MM.1S (cell line): Measurements from ENCODE around the gene B4GALT3.

Experiments used
- DNase-seq: peaks from one replicate; pipeline ENCODE4 v3.0.0-alpha.2; 2015
- H2AFZ ChIP-seq: fragments of 300-600 bp; sonication (generic); 2 replicates; pipeline ENCODE4 v1.6.0; 2016; ENCODE audit warnings: antibody characterized with exemption, low read length
- H3F3A ChIP-seq: fragments of 300-600 bp; sonication (generic); 2 replicates; pipeline ENCODE4 v1.6.1; 2016; ENCODE audit warnings: mild to moderate bottlenecking, antibody characterized with exemption, low read length, moderate library complexity, mixed read lengths; ENCODE audit not compliant: insufficient read depth
- H3K27ac ChIP-seq: fragments of 300-600 bp; sonication (generic); 2 replicates; pipeline ENCODE4 v1.5.1; 2016; ENCODE audit warnings: mild to moderate bottlenecking, low read length
- H3K27me3 ChIP-seq: fragments of 300-600 bp; sonication (generic); replicated peaks from 2 replicates; pipeline ENCODE4 v1.6.0; 2016; ENCODE audit warnings: low read length; ENCODE audit not compliant: insufficient read depth
- H3K36me3 ChIP-seq: fragments of 300-600 bp; sonication (generic); replicated peaks from 2 replicates; pipeline ENCODE4 v1.6.1; 2016; ENCODE audit warnings: mild to moderate bottlenecking, low read length, mixed read lengths; ENCODE audit not compliant: insufficient read depth
- H3K4me1 ChIP-seq: fragments of 300-600 bp; sonication (generic); 2 replicates; pipeline ENCODE4 v1.6.1; 2016; ENCODE audit warnings: low read length, mixed read lengths
- H3K4me2 ChIP-seq: fragments of 300-600 bp; sonication (generic); 2 replicates; pipeline ENCODE4 v1.6.0; 2016; ENCODE audit warnings: low read depth, low read length
- H3K4me3 ChIP-seq: fragments of 300-600 bp; sonication (generic); 2 replicates; pipeline ENCODE4 v1.5.1; 2016; ENCODE audit warnings: low read length, mixed read lengths
- H3K79me2 ChIP-seq: fragments of 300-600 bp; sonication (generic); 2 replicates; pipeline ENCODE4 v1.6.1; 2016; ENCODE audit warnings: mixed run types, low read length, mixed read lengths
- H3K9ac ChIP-seq: fragments of 300-600 bp; sonication (generic); 2 replicates; pipeline ENCODE4 v1.6.1; 2016; ENCODE audit warnings: low read length, mixed read lengths
- H3K9me2 ChIP-seq: fragments of 300-600 bp; sonication (generic); replicated peaks from 2 replicates; pipeline ENCODE4 v1.6.1; 2016; ENCODE audit warnings: mild to moderate bottlenecking, low read length, mixed read lengths; ENCODE audit not compliant: insufficient read depth
- H3K9me3 ChIP-seq: fragments of 300-600 bp; sonication (generic); replicated peaks from 2 replicates; pipeline ENCODE4 v1.6.1; 2016; ENCODE audit warnings: mild to moderate bottlenecking, low read length, mixed read lengths; ENCODE audit not compliant: insufficient read depth
- H4K20me1 ChIP-seq: fragments of 300-600 bp; sonication (generic); 2 replicates; pipeline ENCODE4 v1.6.1; 2016; ENCODE audit warnings: mild to moderate bottlenecking, low read length, moderate library complexity, mixed read lengths; ENCODE audit not compliant: insufficient read depth
- EZH2 ChIP-seq: fragments of 300-600 bp; sonication (generic); optimal IDR thresholded peaks from 2 replicates; pipeline ENCODE3; 2017; ENCODE audit warnings: low read depth, mild to moderate bottlenecking, antibody characterized with exemption, low read length, mixed read lengths
- EZH2phosphoT487 ChIP-seq: fragments of 300-600 bp; sonication (generic); IDR thresholded peaks from 2 replicates; pipeline ENCODE4 v1.6.1; 2018; ENCODE audit warnings: antibody characterized with exemption, low read length
- TF ChIP-seq, protein P1 (sequence below): fragments of 300-600 bp; sonication (generic); IDR thresholded peaks from 2 replicates; pipeline ENCODE4 v1.5.1; 2016; ENCODE audit warnings: antibody characterized with exemption, low read length, mixed read lengths

Gene B4GALT3

DNA sequence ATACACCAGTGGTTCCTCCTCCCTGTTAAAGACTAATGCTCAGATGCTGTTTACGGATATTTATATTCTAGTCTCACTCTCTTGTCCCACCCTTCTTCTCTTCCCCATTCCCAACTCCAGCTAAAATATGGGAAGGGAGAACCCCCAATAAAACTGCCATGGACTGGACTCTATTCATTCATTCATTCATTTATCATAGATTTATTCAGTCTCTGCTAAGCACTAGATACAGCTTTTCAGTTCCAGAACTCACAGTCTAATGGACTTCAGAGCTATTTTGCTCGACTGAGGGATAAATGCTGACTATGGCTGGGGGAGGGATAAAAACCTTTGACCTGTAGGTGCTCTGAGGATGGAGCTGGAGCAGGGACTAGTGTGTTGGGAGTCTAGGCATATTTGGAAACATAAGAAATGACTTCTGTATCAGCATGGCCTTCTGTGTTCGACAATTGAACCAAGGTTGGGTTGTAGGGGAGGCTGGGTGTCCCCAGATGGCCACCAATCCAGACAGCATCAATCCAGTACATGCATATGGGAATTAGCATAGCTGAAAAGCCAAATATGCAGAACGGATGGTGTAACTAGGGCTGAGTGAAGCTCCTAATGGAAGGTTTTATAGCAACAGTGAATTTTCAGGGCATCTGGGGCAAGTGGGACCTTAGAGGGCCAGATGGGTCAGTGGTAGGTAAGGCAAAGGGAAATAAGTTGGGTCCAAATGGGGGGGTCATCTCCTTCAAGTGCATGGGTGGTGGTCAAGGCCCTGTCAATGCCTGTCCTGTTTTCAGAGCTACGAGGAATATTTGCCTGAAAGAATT, 42.0 kb upstream of the B4GALT3 start:
- DNase-seq, result no peak
- Histone ChIP-seq H3K79me2 (no peaks in the 10 kb centered on the region), H3K9me3 (no peaks in the 10 kb centered on the region), H3K27ac (no peak overlapping the region), H4K20me1 (no peaks in the 10 kb centered on the region), H3K36me3 (no peaks in the 10 kb centered on the region), H2AFZ (no peak overlapping the region), H3K9ac (no peak overlapping the region), H3K9me2 (no peaks in the 10 kb centered on the region), H3K4me3 (no peak overlapping the region), H3K4me2 (no peak overlapping the region), H3K4me1 (peaks cover 28% of the 10 kb centered on the region), H3F3A (peaks cover 28% of the 10 kb centered on the region), H3K27me3 (no peaks in the 10 kb centered on the region)
- TF ChIP-seq EZH2phosphoT487, result no peak

DNA sequence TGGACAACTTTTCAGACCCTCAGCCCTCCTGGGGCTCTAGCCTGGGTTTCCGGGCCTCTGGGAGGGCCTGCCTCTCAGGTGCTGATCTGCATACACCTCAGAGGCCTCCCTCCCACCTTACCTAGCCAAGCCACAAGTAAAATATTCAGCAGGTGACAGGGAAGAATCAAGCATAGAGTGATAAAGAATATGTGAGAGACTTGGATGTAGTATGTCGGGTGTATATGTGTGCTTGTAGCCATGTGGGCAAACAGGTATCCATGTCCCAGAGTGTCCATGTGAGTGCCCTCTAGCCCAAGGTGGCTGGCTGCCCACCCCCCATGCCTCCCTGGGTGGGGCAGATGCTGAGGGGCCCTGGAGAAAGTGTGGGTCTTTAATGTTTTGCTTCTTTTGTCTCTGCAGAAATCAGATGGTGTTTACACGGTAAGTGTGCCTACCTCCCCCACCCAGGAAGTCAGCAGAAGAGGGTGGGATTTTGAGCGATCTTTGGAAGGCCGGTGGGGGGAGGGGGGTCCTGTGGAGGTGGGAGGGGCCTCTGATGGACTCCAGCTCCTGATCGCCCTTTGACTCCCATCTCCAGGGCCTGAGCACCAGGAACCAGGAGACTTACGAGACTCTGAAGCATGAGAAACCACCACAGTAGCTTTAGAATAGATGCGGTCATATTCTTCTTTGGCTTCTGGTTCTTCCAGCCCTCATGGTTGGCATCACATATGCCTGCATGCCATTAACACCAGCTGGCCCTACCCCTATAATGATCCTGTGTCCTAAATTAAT, 41.2 kb upstream of the B4GALT3 start:
- Histone ChIP-seq H3K9me2 (no peaks in the 10 kb centered on the region), H3F3A (peaks cover 28% of the 10 kb centered on the region), H3K4me3 (no peak overlapping the region), H3K9me3 (no peaks in the 10 kb centered on the region), H4K20me1 (no peaks in the 10 kb centered on the region), H3K27ac (peak overlapping the region; percentile 70; the same call in 1 of the 2 replicates), H2AFZ (no peak overlapping the region), H3K79me2 (no peaks in the 10 kb centered on the region), H3K4me2 (no peak overlapping the region; the same call in 1 of the 2 replicates), H3K27me3 (no peaks in the 10 kb centered on the region), H3K9ac (no peak overlapping the region), H3K36me3 (peaks cover 3% of the 10 kb centered on the region; the same call in 1 of the 2 replicates), H3K4me1 (peaks cover 28% of the 10 kb centered on the region)
- no peak for TF ChIP-seq EZH2phosphoT487
- no peak for TF ChIP-seq EZH2
- TF ChIP-seq, protein P1, sequence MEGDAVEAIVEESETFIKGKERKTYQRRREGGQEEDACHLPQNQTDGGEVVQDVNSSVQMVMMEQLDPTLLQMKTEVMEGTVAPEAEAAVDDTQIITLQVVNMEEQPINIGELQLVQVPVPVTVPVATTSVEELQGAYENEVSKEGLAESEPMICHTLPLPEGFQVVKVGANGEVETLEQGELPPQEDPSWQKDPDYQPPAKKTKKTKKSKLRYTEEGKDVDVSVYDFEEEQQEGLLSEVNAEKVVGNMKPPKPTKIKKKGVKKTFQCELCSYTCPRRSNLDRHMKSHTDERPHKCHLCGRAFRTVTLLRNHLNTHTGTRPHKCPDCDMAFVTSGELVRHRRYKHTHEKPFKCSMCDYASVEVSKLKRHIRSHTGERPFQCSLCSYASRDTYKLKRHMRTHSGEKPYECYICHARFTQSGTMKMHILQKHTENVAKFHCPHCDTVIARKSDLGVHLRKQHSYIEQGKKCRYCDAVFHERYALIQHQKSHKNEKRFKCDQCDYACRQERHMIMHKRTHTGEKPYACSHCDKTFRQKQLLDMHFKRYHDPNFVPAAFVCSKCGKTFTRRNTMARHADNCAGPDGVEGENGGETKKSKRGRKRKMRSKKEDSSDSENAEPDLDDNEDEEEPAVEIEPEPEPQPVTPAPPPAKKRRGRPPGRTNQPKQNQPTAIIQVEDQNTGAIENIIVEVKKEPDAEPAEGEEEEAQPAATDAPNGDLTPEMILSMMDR, result no peak
- DNase-seq, result no peak

DNA sequence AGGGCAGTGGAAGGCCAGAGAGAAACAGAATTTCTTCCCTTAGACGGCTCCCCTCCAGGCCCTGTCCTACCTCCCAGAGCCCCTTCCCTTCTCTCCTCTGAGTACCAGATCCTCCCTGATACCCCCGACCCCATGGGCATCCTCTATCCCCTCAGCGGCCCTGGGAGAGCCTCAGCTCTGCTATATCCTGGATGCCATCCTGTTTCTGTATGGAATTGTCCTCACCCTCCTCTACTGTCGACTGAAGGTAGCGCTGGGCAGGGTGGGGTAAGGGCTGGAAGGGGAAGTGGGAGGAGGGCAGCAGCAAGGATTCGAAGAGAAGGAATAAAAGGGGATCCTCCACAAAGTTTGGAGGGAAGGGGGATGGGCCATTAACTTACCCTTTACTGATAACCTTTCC, 40.5 kb upstream of the B4GALT3 start:
- Histone ChIP-seq H3K4me2 (peak overlapping the region; percentile 51), H3K27me3 (no peaks in the 10 kb centered on the region), H3K9ac (no peak overlapping the region; the same call in 1 of the 2 replicates), H4K20me1 (no peaks in the 10 kb centered on the region), H3K9me2 (no peaks in the 10 kb centered on the region), H3K4me3 (no peak overlapping the region), H3F3A (peaks cover 28% of the 10 kb centered on the region), H3K4me1 (peaks cover 28% of the 10 kb centered on the region), H3K79me2 (no peaks in the 10 kb centered on the region), H2AFZ (peak overlapping the region; percentile 7; the same call in 1 of the 2 replicates), H3K9me3 (no peaks in the 10 kb centered on the region), H3K27ac (peak overlapping the region; percentile 70), H3K36me3 (peaks cover 7% of the 10 kb centered on the region; the same call in 1 of the 2 replicates)
- TF ChIP-seq EZH2phosphoT487 (no peak), EZH2 (no peak)
- TF ChIP-seq, protein P1, result no peak
- no peak for DNase-seq
